CD8-positive, alpha-beta memory T cell (primary cell): Measurements from ENCODE around the gene RSPH1. TPM values are rescaled to one million over a fixed set of nuclear protein-coding genes. Genes with fewer than 3 reads are reported as not detected.

Source experiments
- CTCF ChIA-PET: fragments of 350-600 bp; sonication (Branson Sonifier 250); formaldehyde crosslinking; loops from one replicate; lab custom pipeline; 2021; ENCODE audit warnings: antibody characterized with exemption; lab: Charles Lee
- POLR2A ChIA-PET: fragments of 350-600 bp; sonication (Branson Sonifier 250); formaldehyde crosslinking; loops from one replicate; lab custom pipeline; 2021; ENCODE audit warnings: antibody characterized with exemption; lab: Charles Lee
- DNase-seq, 5 donors: peaks; one replicate each; pipeline versions ENCODE4 v3.0.0 to v3.0.0-alpha.2; 2020 to 2022; ENCODE audit warnings: mixed read lengths in 1 of 5
- H3K27ac ChIP-seq: one replicate; pipeline ENCODE4 v1.7.0; 2013; ENCODE audit warnings: low read depth, mild to moderate bottlenecking, low read length, moderate library complexity
- H3K27me3 ChIP-seq: 2 replicates; pipeline ENCODE4 v1.7.0; 2013; ENCODE audit warnings: low read length, mild to moderate bottlenecking; ENCODE audit not compliant: insufficient read depth, poor library complexity, severe bottlenecking
- H3K36me3 ChIP-seq: 2 replicates; pipeline ENCODE4 v1.7.0; 2013; ENCODE audit warnings: mild to moderate bottlenecking, low read length, moderate library complexity; ENCODE audit not compliant: insufficient read depth
- H3K4me1 ChIP-seq: 2 replicates; pipeline ENCODE4 v1.7.0; 2013; ENCODE audit warnings: mild to moderate bottlenecking, low read length, moderate library complexity; ENCODE audit not compliant: insufficient read depth
- H3K4me3 ChIP-seq: 2 replicates; pipeline ENCODE4 v1.7.0; 2013; ENCODE audit warnings: mild to moderate bottlenecking, low read length
- H3K9me3 ChIP-seq: 2 replicates; pipeline ENCODE4 v1.7.0; 2013; ENCODE audit warnings: mild to moderate bottlenecking, low read length
- H3K27ac Mint-ChIP-seq, 8 donors: one replicate each; pipeline ENCODE4 v1.8.0; 2020 to 2021; ENCODE audit warnings: mixed read lengths in 8 of 8, mild to moderate bottlenecking in 6 of 8, inconsistent platforms in 3 of 8, moderate library complexity in 3 of 8
- H3K27me3 Mint-ChIP-seq, 2 donors: one replicate each; pipeline ENCODE4 v1.8.0; 2020 to 2021; ENCODE audit warnings: mixed read lengths in 2 of 2, mild to moderate bottlenecking in 1 of 2, moderate library complexity in 1 of 2
- H3K36me3 Mint-ChIP-seq, 3 donors: one replicate each; pipeline ENCODE4 v1.8.0; 2020 to 2021; ENCODE audit warnings: mixed read lengths in 3 of 3, inconsistent platforms in 1 of 3, mild to moderate bottlenecking in 1 of 3
- H3K4me1 Mint-ChIP-seq, 3 donors: one replicate each; pipeline ENCODE4 v1.8.0; 2020 to 2021; ENCODE audit warnings: mixed read lengths in 3 of 3, inconsistent platforms in 1 of 3, mild to moderate bottlenecking in 1 of 3
- H3K4me3 Mint-ChIP-seq, 7 donors: one replicate each; pipeline ENCODE4 v1.8.0; 2020 to 2021; ENCODE audit warnings: mixed read lengths in 7 of 7, mild to moderate bottlenecking in 6 of 7, moderate library complexity in 4 of 7, inconsistent platforms in 2 of 7
- H3K9me3 Mint-ChIP-seq, 5 donors: one replicate each; pipeline ENCODE4 v1.8.0; 2020 to 2022; ENCODE audit warnings: mixed read lengths in 5 of 5, mild to moderate bottlenecking in 3 of 5, moderate library complexity in 2 of 5, inconsistent platforms in 1 of 5
- polyA plus RNA-seq: library from polyadenylated mRNA; unstranded; fragments of 300-500 nt; fragmentation: Illumina TruSeq; gene quantifications from one replicate; pipeline ENCODE4 v1.2.3, GENCODE V29; 2021
- total RNA-seq, 2 experiments: library from RNA; stranded (reverse); gene quantifications; one replicate each; pipeline ENCODE4 v1.2.3, GENCODE V29; 2021

Gene RSPH1
- total and polyA plus RNA-seq, 3 experiments from 2014 or later = not detected

GRCh38 chr21:42456457-42456856 is 39.6 kb downstream of the RSPH1 start:
- peaks cover 10 to 17% (median 15%) of the 10 kb centered on the region in 3 donors for H3K4me1 Mint-ChIP-seq
- ChIA-PET POLR2A (no interaction called here), CTCF (interaction anchor here (1.1 kb wide), 1 partner anchor 146 kb away, joined by 4 read pairs; no protein-coding TSS in a partner anchor)
- H3K36me3 ChIP-seq = no peaks in the 10 kb centered on the region
- no peak overlapping the region for H3K27ac ChIP-seq
- peak overlapping the region in 1 of 7 donors; percentile 25 for H3K4me3 Mint-ChIP-seq
- no peaks in the 10 kb centered on the region for H3K27me3 ChIP-seq
- no peaks in the 10 kb centered on the region for H3K36me3 Mint-ChIP-seq
- H3K4me3 ChIP-seq = peak overlapping the region; percentile 14
- H3K27ac Mint-ChIP-seq = peak overlapping the region in 2 of 8 donors; percentile 55 to 81
- H3K9me3 ChIP-seq = no peaks in the 10 kb centered on the region
- no peaks in the 10 kb centered on the region for H3K9me3 Mint-ChIP-seq
- peaks cover 0 to 2% of the 10 kb centered on the region in 2 donors for H3K27me3 Mint-ChIP-seq
- no peak for DNase-seq
- H3K4me1 ChIP-seq = peaks cover 35% of the 10 kb centered on the region

GRCh38 chr21:42455754-42456440 is 40.1 kb downstream of the RSPH1 start:
- no peak overlapping the region for H3K4me3 Mint-ChIP-seq
- POLR2A ChIA-PET = no interaction called here
- H3K9me3 ChIP-seq = no peaks in the 10 kb centered on the region

GRCh38 chr21:42455196-42455595 is 40.8 kb downstream of the RSPH1 start:
- Histone ChIP-seq H3K27ac (no peak overlapping the region), H3K27me3 (no peaks in the 10 kb centered on the region), H3K36me3 (no peaks in the 10 kb centered on the region), H3K9me3 (no peaks in the 10 kb centered on the region), H3K4me3 (no peak overlapping the region), H3K4me1 (peaks cover 29% of the 10 kb centered on the region)
- H3K27ac Mint-ChIP-seq = peak overlapping the region in 2 of 8 donors; percentile 5 to 10
- H3K9me3 Mint-ChIP-seq = no peaks in the 10 kb centered on the region
- H3K27me3 Mint-ChIP-seq = peaks cover 0 to 1% of the 10 kb centered on the region in 2 donors
- no peak for DNase-seq
- POLR2A ChIA-PET = no interaction called here
- H3K36me3 Mint-ChIP-seq = no peaks in the 10 kb centered on the region
- H3K4me3 Mint-ChIP-seq = no peak overlapping the region
- CTCF ChIA-PET = no interaction called here
- peaks cover 8 to 16% (median 12%) of the 10 kb centered on the region in 3 donors for H3K4me1 Mint-ChIP-seq

More at GRCh38 chr21:42455754-42456440, 40.1 kb downstream of the RSPH1 start:
- Mint-ChIP-seq H3K36me3 (no peaks in the 10 kb centered on the region), H3K4me1 (peaks cover 10 to 14% (median 10%) of the 10 kb centered on the region in 3 donors), H3K9me3 (no peaks in the 10 kb centered on the region), H3K27ac (peak overlapping the region in 5 of 8 donors; percentile 5 to 81 (median 17)), H3K27me3 (peaks cover 0 to 2% of the 10 kb centered on the region in 2 donors)
- no peak for DNase-seq
- Histone ChIP-seq H3K36me3 (no peaks in the 10 kb centered on the region), H3K4me3 (no peak overlapping the region), H3K4me1 (peaks cover 29% of the 10 kb centered on the region), H3K27me3 (no peaks in the 10 kb centered on the region), H3K27ac (no peak overlapping the region)
- CTCF ChIA-PET = interaction anchor here (1.1 kb wide), 1 partner anchor 146 kb away, joined by 4 read pairs; no protein-coding TSS in a partner anchor

GRCh38 chr21:42454786-42455185 is 41.2 kb downstream of the RSPH1 start:
- Histone ChIP-seq H3K36me3 (no peaks in the 10 kb centered on the region), H3K4me1 (peaks cover 29% of the 10 kb centered on the region), H3K4me3 (no peak overlapping the region), H3K9me3 (no peaks in the 10 kb centered on the region), H3K27me3 (no peaks in the 10 kb centered on the region), H3K27ac (no peak overlapping the region)
- CTCF ChIA-PET = no interaction called here
- Mint-ChIP-seq H3K36me3 (peaks cover 0 to 2% (median 0%) of the 10 kb centered on the region in 3 donors), H3K4me3 (no peak overlapping the region), H3K27ac (no peak overlapping the region), H3K27me3 (no peaks in the 10 kb centered on the region), H3K4me1 (peaks cover 12 to 19% (median 16%) of the 10 kb centered on the region in 3 donors), H3K9me3 (no peaks in the 10 kb centered on the region)
- no peak for DNase-seq
- POLR2A ChIA-PET = no interaction called here

- Mint-ChIP-seq H3K4me3 (no peak overlapping the region), H3K9me3 (no peaks in the 10 kb centered on the region), H3K27ac (peak overlapping the region in 2 of 8 donors; percentile 29 to 62), H3K4me1 (peaks cover 15 to 26% (median 23%) of the 10 kb centered on the region in 3 donors), H3K27me3 (no peaks in the 10 kb centered on the region), H3K36me3 (peaks cover 0 to 3% (median 0%) of the 10 kb centered on the region in 3 donors)
- Histone ChIP-seq H3K4me1 (peaks cover 35% of the 10 kb centered on the region), H3K27ac (no peak overlapping the region), H3K27me3 (no peaks in the 10 kb centered on the region), H3K9me3 (no peaks in the 10 kb centered on the region), H3K4me3 (no peak overlapping the region), H3K36me3 (no peaks in the 10 kb centered on the region)
- ChIA-PET POLR2A (no interaction called here), CTCF (no interaction called here)
- no peak for DNase-seq
These were observed 41.9 kb downstream of the RSPH1 start for GRCh38 chr21:42453986-42454570.

- peaks cover 0 to 3% (median 0%) of the 10 kb centered on the region in 3 donors for H3K36me3 Mint-ChIP-seq
- H3K4me1 Mint-ChIP-seq = peaks cover 18 to 31% (median 28%) of the 10 kb centered on the region in 3 donors
- H3K4me3 ChIP-seq = no peak overlapping the region
- CTCF ChIA-PET = no interaction called here
- H3K36me3 ChIP-seq = no peaks in the 10 kb centered on the region
- H3K27me3 ChIP-seq = no peaks in the 10 kb centered on the region
- DNase-seq = no peak
- peaks cover 36% of the 10 kb centered on the region for H3K4me1 ChIP-seq
- H3K27ac Mint-ChIP-seq = peak overlapping the region in 1 of 8 donors; percentile 74
- H3K27ac ChIP-seq = no peak overlapping the region
- POLR2A ChIA-PET = no interaction called here
- no peak overlapping the region for H3K4me3 Mint-ChIP-seq
- no peaks in the 10 kb centered on the region for H3K9me3 Mint-ChIP-seq
- no peaks in the 10 kb centered on the region for H3K9me3 ChIP-seq
- no peaks in the 10 kb centered on the region for H3K27me3 Mint-ChIP-seq
These were observed 42.6 kb downstream of the RSPH1 start for GRCh38 chr21:42453224-42453985.

GRCh38 chr21:42452401-42453223 is 43.4 kb downstream of the RSPH1 start:
- peaks cover 36% of the 10 kb centered on the region for H3K4me1 ChIP-seq
- Mint-ChIP-seq H3K4me3 (no peak overlapping the region), H3K36me3 (peaks cover 0 to 11% (median 0%) of the 10 kb centered on the region in 3 donors), H3K9me3 (no peaks in the 10 kb centered on the region), H3K4me1 (peaks cover 22 to 38% (median 33%) of the 10 kb centered on the region in 3 donors), H3K27me3 (no peaks in the 10 kb centered on the region), H3K27ac (peak overlapping the region in 2 of 8 donors; percentile 29 to 84)
- POLR2A ChIA-PET = no interaction called here
- no peaks in the 10 kb centered on the region for H3K27me3 ChIP-seq
- CTCF ChIA-PET = interaction anchor here (1.1 to 4.6 kb wide), 4 partner anchors 11 to 194 kb away, joined by 3 to 30 read pairs (median 4); no protein-coding TSS in a partner anchor
- no peak for DNase-seq
- no peak overlapping the region for H3K27ac ChIP-seq
- H3K36me3 ChIP-seq = peaks cover 7% of the 10 kb centered on the region
- H3K4me3 ChIP-seq = no peak overlapping the region
- H3K9me3 ChIP-seq = no peaks in the 10 kb centered on the region
